GM12878 (cell line): ENCODE data around the gene CDC34. TPM values are rescaled to one million over a fixed set of nuclear protein-coding genes. Genes with fewer than 3 reads are reported as not detected.

ENCODE experiments used
- ATAC-seq: fragments of 200-7000 bp; cut with Tn5 transposase; 3 replicates; pipeline ENCODE4 v1.9.1; 2020; ENCODE audit warnings: mild to moderate bottlenecking, moderate library complexity
- BruUV-seq: library from RNA; stranded (reverse); fragments of 400-500 nt; replicated peaks from 2 replicates; lab custom pipeline; 2021; lab: Mats Ljungman, UMichigan
- CTCF ChIA-PET: fragments of 300-600 bp; sonication (Branson Sonifier 250); formaldehyde crosslinking; extraction: SDS; loops from one replicate; lab custom pipeline; 2021; ENCODE audit warnings: inconsistent platforms; lab: Yijun Ruan, JAX
- POLR2A ChIA-PET: fragments of 350-600 bp; formaldehyde crosslinking; extraction: SDS; loops from one replicate; lab custom pipeline; 2021; ENCODE audit warnings: inconsistent platforms; lab: Charles Lee
- RAD21 ChIA-PET: fragments of 300-600 bp; sonication (Branson Sonifier 250); formaldehyde crosslinking; loops from one replicate; lab custom pipeline; 2023; ENCODE audit warnings: antibody characterized with exemption; ENCODE audit not compliant: unreplicated experiment; lab: Charles Lee
- SMC1A ChIA-PET: fragments of 300-600 bp; sonication (Branson Sonifier 250); formaldehyde crosslinking; loops from one replicate; lab custom pipeline; 2023; ENCODE audit not compliant: unreplicated experiment, uncharacterized antibody; lab: Charles Lee
- DNase-seq: peaks from one replicate; pipeline ENCODE4 v3.0.0-alpha.2; 2011; ENCODE audit warnings: low read depth, low spot score
- FAIRE-seq: peaks from 3 replicates; lab custom pipeline; 2011; peaks lifted over from hg19 to GRCh38; lab: Jason Lieb, UNC
- H2AFZ ChIP-seq: 2 replicates; pipeline ENCODE4 v1.6.0; 2011; ENCODE audit warnings: low read depth, low read length, control low read depth; ENCODE audit not compliant: control insufficient read depth
- H3K27ac ChIP-seq: 2 replicates; pipeline ENCODE4 v1.5.1; 2011; ENCODE audit warnings: control low read depth; ENCODE audit not compliant: control insufficient read depth, insufficient read depth
- H3K27me3 ChIP-seq, 2 experiments: replicated peaks in 1 of 2; 2 replicates each; pipeline versions ENCODE4 v1.6.0 to v1.6.1; 2011; ENCODE audit warnings: low read length in 1 of 2; ENCODE audit not compliant: control insufficient read depth in 2 of 2, insufficient read depth in 2 of 2
- H3K36me3 ChIP-seq, 2 experiments: 2 replicates each; pipeline ENCODE4 v1.5.1; 2011; ENCODE audit warnings: low read length in 1 of 2; ENCODE audit not compliant: control insufficient read depth in 2 of 2, insufficient read depth in 2 of 2
- H3K4me1 ChIP-seq: 2 replicates; pipeline ENCODE4 v1.6.1; 2011; ENCODE audit warnings: mild to moderate bottlenecking, low read length, moderate library complexity, mixed read lengths; ENCODE audit not compliant: control insufficient read depth, insufficient read depth
- H3K4me2 ChIP-seq: 2 replicates; pipeline ENCODE4 v1.6.0; 2011; ENCODE audit warnings: control low read depth; ENCODE audit not compliant: control insufficient read depth, insufficient read depth
- H3K4me3 ChIP-seq: fragments of 200-600 bp; sonication (generic); 2 replicates; pipeline ENCODE4 v1.5.1; 2016
- H3K79me2 ChIP-seq: 2 replicates; pipeline ENCODE4 v1.6.0; 2011; ENCODE audit warnings: low read length; ENCODE audit not compliant: control insufficient read depth, insufficient read depth
- H3K9ac ChIP-seq: 2 replicates; pipeline ENCODE4 v1.8.0; 2011; ENCODE audit warnings: low read length, control low read depth, mixed read lengths; ENCODE audit not compliant: control insufficient read depth, insufficient read depth
- H3K9me3 ChIP-seq: replicated peaks from 3 replicates; pipeline ENCODE4 v1.5.1; 2011; ENCODE audit warnings: mild to moderate bottlenecking, low read length; ENCODE audit not compliant: control insufficient read depth, insufficient read depth
- H4K20me1 ChIP-seq: 2 replicates; pipeline ENCODE4 v1.6.0; 2011; ENCODE audit not compliant: control insufficient read depth, insufficient read depth
- LARP7 ChIP-seq: fragments of 450-650 bp; IDR thresholded peaks from 2 replicates; pipeline ENCODE4 v1.6.1; 2017; ENCODE audit warnings: mild to moderate bottlenecking
- NKRF ChIP-seq: fragments of 450-650 bp; conservative IDR thresholded peaks from 2 replicates; pipeline ENCODE4 v1.6.1; 2017; ENCODE audit warnings: mild to moderate bottlenecking, moderate library complexity
- POLR2AphosphoS5 ChIP-seq: IDR thresholded peaks from 2 replicates; pipeline ENCODE4 v1.6.1; 2011; ENCODE audit warnings: mild to moderate bottlenecking, low read length, inconsistent platforms
- ZBTB4 ChIP-seq: fragments of 450-650 bp; formaldehyde crosslinking; IDR thresholded peaks from 2 replicates; pipeline ENCODE4 v1.4.0; 2022; ENCODE audit warnings: mild to moderate bottlenecking, moderate library complexity
- ZNF24 ChIP-seq: fragments of 450-650 bp; IDR thresholded peaks from 2 replicates; pipeline ENCODE4 v1.6.1; 2017; ENCODE audit warnings: antibody characterized with exemption, mild to moderate bottlenecking
- WGBS: methylation state at CpG from one replicate; pipeline ENCODE4 v1.1.6; 2016; ENCODE audit warnings: low lambda C conversion rate; ENCODE audit not compliant: insufficient replicate concordance, insufficient coverage; ENCODE audit errors: missing lambda C conversion rate; 5-methylcytosine and 5-hydroxymethylcytosine counted together
- in situ Hi-C: fragments of 300-500 bp; cut with MboI; formaldehyde crosslinking; loops from 9 replicates; pipeline ENCODE4 v1.14.3; 2018; ENCODE audit warnings: mixed read lengths
- intact Hi-C: fragments of 100-400 bp; cut with micrococcal nuclease; formaldehyde crosslinking; loops from one replicate; pipeline ENCODE4 v1.14.2; 2022; ENCODE audit not compliant: unreplicated experiment
- polyA plus RNA-seq, 11 experiments: library from polyadenylated mRNA; depleted of rRNA in 4 of 11; unstranded in 6 of 11; stranded (reverse) in 5 of 11; fragments of >200 nt; fragmentation: Nextera tagmentation in 4 of 11; fragmentation: Illumina TruSeq in 1 of 11; extraction: Ambion mirVana in 4 of 11; extraction: Trizol in 1 of 11; gene quantifications; 1 replicate in 1 of 11; 2 replicates in 10 of 11; pipeline versions ENCODE4 v1.2.1 to v1.2.3, GENCODE V29; 2011 to 2016; ENCODE audit warnings: inconsistent platforms in 2 of 11, missing spikeins in 2 of 11, low read depth in 1 of 11
- total RNA-seq, 4 experiments: library from RNA; depleted of rRNA in 3 of 4; stranded (reverse); fragments of >200 nt in 3 of 4; fragmentation: Illumina TruSeq in 1 of 4; extraction: Trizol in 1 of 4; gene quantifications; 2 replicates each; pipeline versions ENCODE4 v1.2.1 to v1.2.3, GENCODE V29; 2013 to 2021

CDC34 gene
- total and polyA plus RNA-seq, 10 of the 15 experiments (the other 5 are each of a cell fraction or from before 2014, with no cell fraction given), result 0.31 to 48.9 (median 28.5) TPM

GRCh38 chr19:579111-579841 is 47.7 kb downstream of the CDC34 start:
- Histone ChIP-seq H3K36me3 (peaks cover 0 to 47% of the 10 kb centered on the region in 2 experiments; a peak in 3 of 4 replicates), H2AFZ (no peak overlapping the region), H3K9me3 (no peaks in the 10 kb centered on the region), H4K20me1 (0 out of 2 replicates have a peak, but pooled peaks cover 5% of the 10 kb centered on the region), H3K27me3 (no peaks in the 10 kb centered on the region), H3K79me2 (peaks cover 47% of the 10 kb centered on the region), H3K4me3 (no peak overlapping the region), H3K4me1 (peaks cover 3% of the 10 kb centered on the region; the same call in 1 of the 2 replicates), H3K9ac (no peak overlapping the region), H3K4me2 (no peak overlapping the region), H3K27ac (no peak overlapping the region)
- TF ChIP-seq LARP7 (no peak), POLR2AphosphoS5 (0 out of 2 replicates have a peak, but pooled peaks have one; percentile 2), ZBTB4 (no peak), NKRF (no peak), ZNF24 (no peak)
- ChIA-PET RAD21 (no interaction called here), CTCF (interaction anchor here (0.7 kb wide), 1 partner anchor 46 kb away, joined by 3 read pairs; no protein-coding TSS in a partner anchor), POLR2A (no interaction called here), SMC1A (no interaction called here)
- BruUV-seq, result no TSS peak
- ATAC-seq, result no peak
- intact Hi-C loops, result no loop called here
- 91% methylated on average over 46 of the region's 46 CpGs for WGBS
- no peak for FAIRE-seq
- in situ Hi-C loops, result no loop called here
- no peak for DNase-seq
